H1 (cell line): ENCODE results near the gene PTMS. TPM values are rescaled to one million over a fixed set of nuclear protein-coding genes. Genes with fewer than 3 reads are reported as not detected.

Experiments used
- CTCF ChIA-PET: fragments of 300-600 bp; sonication (Branson Sonifier 250); formaldehyde crosslinking; loops from one replicate; lab custom pipeline; 2021; ENCODE audit not compliant: partially characterized antibody; lab: Charles Lee
- POLR2A ChIA-PET: fragments of 300-600 bp; sonication (Branson Sonifier 250); formaldehyde crosslinking; loops from one replicate; lab custom pipeline; 2021; ENCODE audit warnings: inconsistent platforms; ENCODE audit not compliant: partially characterized antibody; lab: Charles Lee
- DNase-seq, 2 experiments: peaks; one replicate each; pipeline versions ENCODE4 v3.0.0 to v3.0.0-alpha.2; 2010 to 2022; ENCODE audit warnings: low spot score in 2 of 2, low read depth in 1 of 2, mixed read lengths in 1 of 2
- FAIRE-seq: peaks from 2 replicates; lab custom pipeline; 2011; peaks lifted over from hg19 to GRCh38; lab: Jason Lieb, UNC
- H2AFZ ChIP-seq: 2 replicates; pipeline ENCODE4 v1.8.1; 2012; ENCODE audit warnings: low read length, inconsistent platforms
- H2AK5ac ChIP-seq: 2 replicates; pipeline ENCODE4 v1.6.1; 2013; ENCODE audit warnings: low read depth, low read length
- H2BK120ac ChIP-seq: replicated peaks from 2 replicates; pipeline ENCODE3; 2013; ENCODE audit warnings: low read depth, low read length, inconsistent platforms
- H2BK12ac ChIP-seq: 2 replicates; pipeline ENCODE4 v1.6.1; 2013; ENCODE audit warnings: low read depth, low read length
- H2BK15ac ChIP-seq: 2 replicates; pipeline ENCODE4 v1.6.1; 2013; ENCODE audit warnings: low read length
- H2BK20ac ChIP-seq: 2 replicates; pipeline ENCODE4 v1.6.1; 2013; ENCODE audit warnings: low read length
- H2BK5ac ChIP-seq: 2 replicates; pipeline ENCODE4 v1.6.1; 2013; ENCODE audit warnings: low read depth, low read length
- H3K14ac ChIP-seq: 2 replicates; pipeline ENCODE4 v1.6.1; 2013; ENCODE audit warnings: inconsistent platforms; ENCODE audit not compliant: insufficient read length
- H3K18ac ChIP-seq: 2 replicates; pipeline ENCODE4 v1.6.1; 2013; ENCODE audit warnings: low read length; ENCODE audit errors: extremely low read depth
- H3K23ac ChIP-seq: 2 replicates; pipeline ENCODE4 v1.6.1; 2013; ENCODE audit warnings: inconsistent platforms; ENCODE audit not compliant: insufficient read length
- H3K23me2 ChIP-seq: 2 replicates; pipeline ENCODE4 v1.6.1; 2013; ENCODE audit warnings: low read depth, low read length
- H3K27ac ChIP-seq: 2 replicates; pipeline ENCODE4 v1.6.1; 2011; ENCODE audit warnings: low read depth, low read length, inconsistent platforms
- H3K27me3 ChIP-seq, 4 experiments: replicated peaks in 1 of 4; 1 replicate in 1 of 4; 2 replicates in 3 of 4; pipeline versions ENCODE4 v1.6.1 to v1.8.1; 2011 to 2013; ENCODE audit warnings: low read length in 3 of 4, mild to moderate bottlenecking in 3 of 4, inconsistent platforms in 2 of 4, mixed read lengths in 2 of 4, moderate library complexity in 1 of 4; ENCODE audit not compliant: control insufficient read depth in 3 of 4, insufficient read depth in 3 of 4; ENCODE audit errors: extremely low read depth in 1 of 4
- H3K36me3 ChIP-seq, 4 experiments: 2 replicates each; pipeline versions ENCODE4 v1.6.1 to v1.8.1; 2011 to 2013; ENCODE audit warnings: mild to moderate bottlenecking in 4 of 4, low read length in 3 of 4, moderate library complexity in 2 of 4, control low read depth in 1 of 4, inconsistent platforms in 1 of 4; ENCODE audit not compliant: insufficient read depth in 4 of 4, control insufficient read depth in 2 of 4
- H3K4ac ChIP-seq: replicated peaks from 2 replicates; pipeline ENCODE3; 2013; ENCODE audit warnings: low read length, low read depth, mixed read lengths, inconsistent platforms; ENCODE audit not compliant: insufficient read length
- H3K4me1 ChIP-seq, 4 experiments: replicated peaks in 1 of 4; 1 replicate in 1 of 4; 2 replicates in 3 of 4; pipeline versions ENCODE4 v1.6.1 to v1.8.1; 2011 to 2013; ENCODE audit warnings: low read length in 3 of 4, inconsistent platforms in 2 of 4, mixed read lengths in 1 of 4; ENCODE audit not compliant: insufficient read depth in 4 of 4, control insufficient read depth in 3 of 4
- H3K4me2 ChIP-seq, 2 experiments: 2 replicates each; pipeline versions ENCODE4 v1.6.1 to v1.8.1; 2011 to 2013; ENCODE audit warnings: low read depth in 2 of 2, low read length in 2 of 2, control low read depth in 1 of 2, inconsistent platforms in 1 of 2, mild to moderate bottlenecking in 1 of 2; ENCODE audit not compliant: insufficient read depth in 1 of 2
- H3K4me3 ChIP-seq, 4 experiments: fragments of 200-600, 300-600 bp in 1 of 4; sonication (generic), shearing (Covaris generic), sonication (Bioruptor Twin) in 1 of 4; 2 replicates each; pipeline versions ENCODE4 v1.5.1 to v1.8.1; 2011 to 2016; ENCODE audit warnings: low read length in 4 of 4, low read depth in 3 of 4, control low read depth in 2 of 4, inconsistent platforms in 2 of 4, mild to moderate bottlenecking in 2 of 4, mixed read lengths in 1 of 4, moderate library complexity in 1 of 4; ENCODE audit not compliant: insufficient read depth in 2 of 4; ENCODE audit errors: extremely low read depth in 1 of 4
- H3K56ac ChIP-seq: replicated peaks from 2 replicates; pipeline ENCODE3; 2013; ENCODE audit warnings: low read depth, mild to moderate bottlenecking, mixed read lengths, low read length, inconsistent platforms; ENCODE audit not compliant: insufficient read length
- H3K79me1 ChIP-seq: 2 replicates; pipeline ENCODE4 v1.6.1; 2013; ENCODE audit warnings: low read depth, low read length, control low read depth
- H3K79me2 ChIP-seq, 2 experiments: 2 replicates each; pipeline versions ENCODE4 v1.6.1 to v1.8.1; 2012 to 2013; ENCODE audit warnings: low read length in 2 of 2, mild to moderate bottlenecking in 2 of 2, inconsistent platforms in 1 of 2; ENCODE audit not compliant: insufficient read depth in 2 of 2, control insufficient read depth in 1 of 2
- H3K9ac ChIP-seq, 4 experiments: replicated peaks in 1 of 4; 1 replicate in 1 of 4; 2 replicates in 3 of 4; pipeline versions ENCODE4 v1.6.1 to v1.8.1; 2011 to 2013; ENCODE audit warnings: low read depth in 3 of 4, low read length in 3 of 4, control low read depth in 2 of 4, mild to moderate bottlenecking in 2 of 4, moderate library complexity in 2 of 4, inconsistent platforms in 1 of 4; ENCODE audit errors: extremely low read depth in 1 of 4
- H3K9me3 ChIP-seq, 2 experiments: 2 replicates each; pipeline versions ENCODE4 v1.6.1 to v1.8.1; 2012 to 2013; ENCODE audit warnings: mild to moderate bottlenecking in 2 of 2, moderate library complexity in 2 of 2, control low read depth in 1 of 2, inconsistent platforms in 1 of 2, low read depth in 1 of 2, low read length in 1 of 2, mixed read lengths in 1 of 2; ENCODE audit not compliant: insufficient read depth in 2 of 2
- H4K20me1 ChIP-seq, 2 experiments: replicated peaks in 1 of 2; 2 replicates each; pipeline versions ENCODE3 to v1.8.1; 2011 to 2013; ENCODE audit warnings: inconsistent platforms in 2 of 2, low read length in 2 of 2, mild to moderate bottlenecking in 1 of 2; ENCODE audit not compliant: insufficient read depth in 2 of 2, control insufficient read depth in 1 of 2
- H4K5ac ChIP-seq: 2 replicates; pipeline ENCODE4 v1.6.1; 2013; ENCODE audit warnings: low read length, low read depth, mixed read lengths, inconsistent platforms; ENCODE audit not compliant: insufficient read length
- H4K8ac ChIP-seq: 2 replicates; pipeline ENCODE4 v1.8.0; 2013; ENCODE audit warnings: mild to moderate bottlenecking, moderate library complexity, low read length, inconsistent platforms; ENCODE audit not compliant: insufficient read depth; ENCODE audit errors: extremely low read depth
- H4K91ac ChIP-seq: replicated peaks from 2 replicates; pipeline ENCODE3; 2013; ENCODE audit warnings: low read length, mixed read lengths, inconsistent platforms; ENCODE audit not compliant: insufficient read length
- BCL11A ChIP-seq, 2 experiments: IDR thresholded peaks; one replicate each; pipeline ENCODE4 v1.6.1; 2011; ENCODE audit warnings: low read depth in 2 of 2, low read length in 2 of 2, mild to moderate bottlenecking in 2 of 2
- CHD1 ChIP-seq: IDR thresholded peaks from 2 replicates; pipeline ENCODE4 v1.6.1; 2012; ENCODE audit warnings: low read depth, low read length, improper control_type of control experiment
- CREB1 ChIP-seq: IDR thresholded peaks from 2 replicates; pipeline ENCODE4 v1.6.1; 2012; ENCODE audit warnings: inconsistent platforms
- FOSL1 ChIP-seq: IDR thresholded peaks from 2 replicates; pipeline ENCODE4 v1.6.1; 2011; ENCODE audit warnings: mild to moderate bottlenecking, low read depth, low read length, moderate library complexity; ENCODE audit not compliant: insufficient read depth
- GTF2F1 ChIP-seq: IDR thresholded peaks from 2 replicates; pipeline ENCODE4 v1.6.1; 2012; ENCODE audit warnings: low read depth, low read length, improper control_type of control experiment, borderline replicate concordance
- JUN ChIP-seq: IDR thresholded peaks from 2 replicates; pipeline ENCODE4 v1.6.1; 2011; ENCODE audit warnings: low read depth, mild to moderate bottlenecking, improper control_type of control experiment, low read length
- NANOG ChIP-seq: IDR thresholded peaks from 2 replicates; pipeline ENCODE4 v1.6.1; 2011; ENCODE audit warnings: low read length, low read depth, mild to moderate bottlenecking, inconsistent platforms; ENCODE audit not compliant: insufficient read depth, poor library complexity, severe bottlenecking
- NRF1 ChIP-seq: IDR thresholded peaks from 2 replicates; pipeline ENCODE4 v1.6.1; 2011; ENCODE audit warnings: mild to moderate bottlenecking, low read depth, low read length, improper control_type of control experiment
- POLR2AphosphoS5 ChIP-seq: IDR thresholded peaks from 2 replicates; pipeline ENCODE4 v1.6.1; 2011; ENCODE audit warnings: low read depth, low read length
- RFX5 ChIP-seq: IDR thresholded peaks from 2 replicates; pipeline ENCODE4 v1.6.1; 2011; ENCODE audit warnings: low read depth, low read length, improper control_type of control experiment, borderline replicate concordance
- WGBS, 2 experiments: shearing (Covaris generic) in 1 of 2; methylation state at CpG; one replicate each; pipeline versions ENCODE4 v1.1.6 to v1.1.7; 2013 to 2015; ENCODE audit warnings: low lambda C conversion rate in 2 of 2, mixed read lengths in 2 of 2, inconsistent platforms in 1 of 2, low coverage in 1 of 2, missing lambda C conversion rate in 1 of 2; ENCODE audit not compliant: insufficient replicate concordance in 2 of 2, insufficient coverage in 1 of 2, insufficient read length in 1 of 2; ENCODE audit errors: extremely low coverage in 1 of 2, missing lambda C conversion rate in 1 of 2; 5-methylcytosine and 5-hydroxymethylcytosine counted together
- polyA plus RNA-seq, 7 experiments: library from polyadenylated mRNA; depleted of rRNA in 3 of 7; stranded (reverse) in 5 of 7; unstranded in 2 of 7; fragments of >200 nt in 5 of 7; fragments of 200-250 nt in 2 of 7; gene quantifications; 1 replicate in 5 of 7; 2 replicates in 1 of 7; 4 replicates in 1 of 7; pipeline versions ENCODE4 v1.2.1 to v1.2.3, GENCODE V29; 2011 to 2013; ENCODE audit warnings: missing spikeins in 2 of 7, mixed read lengths in 2 of 7
- total RNA-seq: library from RNA; stranded (reverse); fragmentation: NEBNext Ultra II Directional; extraction: Animal tissue kit (Norgen Biotek cat#: 25700); gene quantifications from 2 replicates; pipeline ENCODE4 v1.2.1, GENCODE V29; 2021
- TF ChIP-seq, protein P1 (sequence below): IDR thresholded peaks from 2 replicates; pipeline ENCODE4 v1.6.1; 2012; ENCODE audit warnings: inconsistent platforms

The PTMS gene
- total and polyA plus RNA-seq, 2 of the 8 experiments (the other 6 are each of a cell fraction or from before 2014, with no cell fraction given): 444 to 553 TPM

GRCh38 chr12:6764011-6764828 is 1.9 kb upstream of the PTMS start:
- Histone ChIP-seq H3K79me2 (peaks cover 4 to 20% of the 10 kb centered on the region in 2 experiments; a peak in 2 of 4 replicates), H2BK120ac (peak overlapping the region; percentile 76), H3K23ac (no peak overlapping the region), H3K36me3 (no peaks in the 10 kb centered on the region), H3K18ac (peak overlapping the region; percentile 78), H3K4me3 (peak overlapping the region in 2 of 4 experiments; percentile 6 to 98; a peak in 4 of 8 replicates), H3K14ac (no peak overlapping the region), H3K56ac (no peak overlapping the region), H3K27ac (peak overlapping the region; percentile 77), H3K9ac (no peak overlapping the region; a peak in 1 of 7 replicates), H3K4me2 (peak overlapping the region; percentile 73 to 89; a peak in 3 of 4 replicates), H4K5ac (peak overlapping the region; percentile 65), H2BK5ac (peak overlapping the region; percentile 94), H2BK20ac (peak overlapping the region; percentile 72; the same call in 1 of the 2 replicates), H2BK15ac (no peak overlapping the region), H3K27me3 (no peaks in the 10 kb centered on the region), H4K8ac (peak overlapping the region; percentile 88; the same call in 1 of the 2 replicates), H4K91ac (peak overlapping the region; percentile 77), H3K4ac (no peak overlapping the region), H2BK12ac (peak overlapping the region; percentile 60; the same call in 1 of the 2 replicates), H2AFZ (no peak overlapping the region), H2AK5ac (no peak overlapping the region), H4K20me1 (peaks cover 2 to 10% of the 10 kb centered on the region in 2 experiments), H3K9me3 (no peaks in the 10 kb centered on the region), H3K4me1 (peaks cover 8 to 21% (median 14%) of the 10 kb centered on the region in 4 experiments), H3K23me2 (peaks cover 13% of the 10 kb centered on the region), H3K79me1 (0 out of 2 replicates have a peak, but pooled peaks cover 2% of the 10 kb centered on the region)
- POLR2A ChIA-PET: interaction anchor here (0.9 to 11.6 kb wide), 17 partner anchors 8 to 151 kb away, joined by 3 to 151 read pairs (median 4); partner anchors contain the start of genes CDCA3, GPR162, LAG3 and MLF2
- peak; percentile 90 for FAIRE-seq
- DNase-seq: peak; percentile 91 to 94
- WGBS, 2 experiments: 17% methylated on average over 8 of the region's 16 CpGs; no CpG with 5 or more reads in 1 of the 2 experiments
- CTCF ChIA-PET: interaction anchor here (0.7 to 29.6 kb wide), 9 partner anchors 8 to 150 kb away, joined by 3 to 532 read pairs (median 16); partner anchors contain the start of genes GNB3, GPR162, LAG3 and MLF2
- TF ChIP-seq JUN: no peak
- TF ChIP-seq NRF1: no peak
- TF ChIP-seq CHD1: no peak
- TF ChIP-seq NANOG: no peak
- TF ChIP-seq BCL11A (IDR thresholded peaks at IDR 0.05; ENCODE audit: low read depth in 2 of 2, low read length in 2 of 2): no peak
- peak; percentile 47; the same call in 1 of the 2 replicates for TF ChIP-seq CREB1
- TF ChIP-seq, protein P1, sequence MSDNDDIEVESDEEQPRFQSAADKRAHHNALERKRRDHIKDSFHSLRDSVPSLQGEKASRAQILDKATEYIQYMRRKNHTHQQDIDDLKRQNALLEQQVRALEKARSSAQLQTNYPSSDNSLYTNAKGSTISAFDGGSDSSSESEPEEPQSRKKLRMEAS: no peak
- peak; percentile 98 for TF ChIP-seq RFX5
- TF ChIP-seq POLR2AphosphoS5: no peak
- TF ChIP-seq FOSL1: no peak
- TF ChIP-seq GTF2F1: no peak
